GM11168 (cell line): ENCODE measurements around the gene ARFGAP3.

ENCODE experiments used
- in situ Hi-C: fragments of 300-500 bp; cut with MboI; formaldehyde crosslinking; loops from one replicate; pipeline ENCODE4 v1.12.0; 2022; ENCODE audit warnings: low sequenced_read_pairs; ENCODE audit not compliant: unreplicated experiment

Gene ARFGAP3

GRCh38 chr22:42866100-42866499 is 9.0 kb upstream of the ARFGAP3 start:
- in situ Hi-C loops, result no loop called here

- in situ Hi-C loops, result no loop called here
Observed at GRCh38 chr22:42865536-42865935, 8.5 kb upstream of the ARFGAP3 start.

GRCh38 chr22:42863349-42863961 is 6.4 kb upstream of the ARFGAP3 start:
- in situ Hi-C loops, result no loop called here

- in situ Hi-C loops, result no loop called here
Observed at GRCh38 chr22:42862045-42862734, 5.1 kb upstream of the ARFGAP3 start.

GRCh38 chr22:42860968-42861367 is 3.9 kb upstream of the ARFGAP3 start:
- in situ Hi-C loops, result no loop called here

- in situ Hi-C loops, result no loop called here
Observed at GRCh38 chr22:42857845-42858481, 890 bp upstream of the ARFGAP3 start.

- in situ Hi-C loops, result no loop called here
Observed at GRCh38 chr22:42856179-42856864, 751 bp downstream of the ARFGAP3 start.

GRCh38 chr22:42855721-42856120 is 1.4 kb downstream of the ARFGAP3 start:
- in situ Hi-C loops, result no loop called here

GRCh38 chr22:42855211-42855610 is 1.9 kb downstream of the ARFGAP3 start:
- in situ Hi-C loops, result no loop called here

- in situ Hi-C loops, result no loop called here
Observed at GRCh38 chr22:42848941-42849550, 8.0 kb downstream of the ARFGAP3 start.

- in situ Hi-C loops, result no loop called here
Observed at GRCh38 chr22:42847110-42847509, 10.0 kb downstream of the ARFGAP3 start.

GRCh38 chr22:42844756-42845155 is 12.3 kb downstream of the ARFGAP3 start:
- in situ Hi-C loops, result no loop called here

- in situ Hi-C loops, result no loop called here
Observed at GRCh38 chr22:42842658-42843370, 14.3 kb downstream of the ARFGAP3 start.

GRCh38 chr22:42841444-42841843 is 15.6 kb downstream of the ARFGAP3 start:
- in situ Hi-C loops, result no loop called here

GRCh38 chr22:42837556-42837955 is 19.5 kb downstream of the ARFGAP3 start:
- in situ Hi-C loops, result no loop called here

- in situ Hi-C loops, result no loop called here
Observed at GRCh38 chr22:42836026-42836425, 21.0 kb downstream of the ARFGAP3 start.

- in situ Hi-C loops, result no loop called here
Observed at GRCh38 chr22:42834177-42834949, 22.7 kb downstream of the ARFGAP3 start.

GRCh38 chr22:42833104-42833503 is 24.0 kb downstream of the ARFGAP3 start:
- in situ Hi-C loops, result no loop called here

- in situ Hi-C loops, result no loop called here
Observed at GRCh38 chr22:42831712-42832111, 25.4 kb downstream of the ARFGAP3 start.
